Neural progenitor cell (in vitro differentiated cells): ENCODE data around the gene VASH2.

ENCODE experiments used
- EZH2 ChIP-seq: fragments of 200-600 bp; sonication (generic); IDR thresholded peaks from 2 replicates; pipeline ENCODE4 v1.6.1; 2017; ENCODE audit warnings: antibody characterized with exemption, mild to moderate bottlenecking, moderate library complexity
- TF ChIP-seq, protein P1 (sequence below): fragments of 200-600 bp; sonication (generic); IDR thresholded peaks from 2 replicates; pipeline ENCODE4 v1.5.1; 2017; ENCODE audit warnings: antibody characterized with exemption, mild to moderate bottlenecking

DNA sequence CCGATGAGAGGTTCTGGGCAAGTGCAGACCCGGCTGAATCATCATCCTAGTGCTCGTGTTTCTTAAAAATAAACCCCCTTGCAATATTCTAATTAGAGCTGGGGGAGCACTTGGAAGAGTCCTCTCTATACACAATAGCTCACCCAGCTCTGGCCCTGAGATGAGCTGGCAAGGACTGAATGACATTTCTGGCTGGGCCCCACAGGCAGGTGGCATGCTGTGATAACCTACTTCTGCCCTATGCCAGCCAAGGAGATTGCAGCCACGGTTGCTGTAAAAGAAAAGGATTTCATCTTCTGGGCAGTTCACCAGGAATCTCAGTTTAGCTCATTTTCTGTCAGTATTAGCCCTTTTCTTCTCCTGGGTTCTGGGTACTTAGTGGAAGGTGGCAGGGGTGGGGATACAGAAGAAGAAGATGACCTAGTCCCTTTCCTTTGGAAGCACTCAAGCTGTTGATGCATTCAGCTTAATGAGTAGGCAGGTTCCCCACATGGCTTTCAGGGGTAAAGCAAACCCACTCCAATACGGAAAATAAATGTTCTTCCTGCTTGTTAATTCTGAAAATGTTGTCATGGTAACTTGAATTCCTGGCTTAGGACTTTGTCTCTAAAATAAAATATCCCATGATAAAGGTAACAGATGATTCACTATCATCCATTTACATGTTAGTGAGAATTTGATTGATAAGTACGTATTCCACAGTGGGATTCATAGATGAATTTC is 32.2 kb downstream of the VASH2 start:
- TF ChIP-seq EZH2 = no peak
- TF ChIP-seq, protein P1, sequence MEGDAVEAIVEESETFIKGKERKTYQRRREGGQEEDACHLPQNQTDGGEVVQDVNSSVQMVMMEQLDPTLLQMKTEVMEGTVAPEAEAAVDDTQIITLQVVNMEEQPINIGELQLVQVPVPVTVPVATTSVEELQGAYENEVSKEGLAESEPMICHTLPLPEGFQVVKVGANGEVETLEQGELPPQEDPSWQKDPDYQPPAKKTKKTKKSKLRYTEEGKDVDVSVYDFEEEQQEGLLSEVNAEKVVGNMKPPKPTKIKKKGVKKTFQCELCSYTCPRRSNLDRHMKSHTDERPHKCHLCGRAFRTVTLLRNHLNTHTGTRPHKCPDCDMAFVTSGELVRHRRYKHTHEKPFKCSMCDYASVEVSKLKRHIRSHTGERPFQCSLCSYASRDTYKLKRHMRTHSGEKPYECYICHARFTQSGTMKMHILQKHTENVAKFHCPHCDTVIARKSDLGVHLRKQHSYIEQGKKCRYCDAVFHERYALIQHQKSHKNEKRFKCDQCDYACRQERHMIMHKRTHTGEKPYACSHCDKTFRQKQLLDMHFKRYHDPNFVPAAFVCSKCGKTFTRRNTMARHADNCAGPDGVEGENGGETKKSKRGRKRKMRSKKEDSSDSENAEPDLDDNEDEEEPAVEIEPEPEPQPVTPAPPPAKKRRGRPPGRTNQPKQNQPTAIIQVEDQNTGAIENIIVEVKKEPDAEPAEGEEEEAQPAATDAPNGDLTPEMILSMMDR = no peak
